ENCODE data around the gene PEPD. TPM values are rescaled to one million over a fixed set of nuclear protein-coding genes. Genes with fewer than 3 reads are reported as not detected.

The PEPD gene
- total and polyA plus RNA-seq, 2 donors (not counting 3 experiments of a cell fraction or from before 2014, with no cell fraction given), result 73.7 to 126 TPM

- H3K4me1 ChIP-seq (ENCODE audit: control insufficient read depth, extremely low read depth, insufficient read depth, low read length), result peaks cover 19% of the 10 kb centered on the region
- FAIRE-seq (no peak), DNase-seq (ENCODE audit: low read depth, low spot score) (no peak)
- dilution Hi-C loops (cut with MboI; ENCODE audit: extremely low pct_ligation_motif_present, low sequenced_read_pairs), result no loop called here
- CTCF ChIA-PET, result interaction anchor here (1.4 to 3.6 kb wide), 4 partner anchors 9 to 158 kb away, joined by 6 to 17 read pairs (median 10); no protein-coding TSS in a partner anchor
- H3K27ac ChIP-seq (ENCODE audit: insufficient read depth, low read depth, low read length), result no peak overlapping the region
- no peaks in the 10 kb centered on the region for H4K20me1 ChIP-seq (replicated peaks; ENCODE audit: control insufficient read depth, extremely low read depth, insufficient read depth, low read length)
- no peaks in the 10 kb centered on the region for H3K79me2 ChIP-seq (ENCODE audit: control insufficient read depth, insufficient read depth, low read length)
- no peaks in the 10 kb centered on the region for H3K9me3 ChIP-seq (replicated peaks; ENCODE audit: control insufficient read depth, insufficient read depth, low read length)
- no peaks in the 10 kb centered on the region for H3K36me3 ChIP-seq (ENCODE audit: control insufficient read depth in 2 of 2, extremely low read depth in 1 of 2, insufficient read depth in 2 of 2, low read length in 2 of 2)
- no peak overlapping the region for H2AFZ ChIP-seq (ENCODE audit: low read depth, low read length)
- H3K9ac ChIP-seq (replicated peaks; ENCODE audit: extremely low read depth, insufficient read depth, low read length), result no peak overlapping the region
- H3K9me1 ChIP-seq (replicated peaks; ENCODE audit: control insufficient read depth, extremely low read depth, insufficient read depth, low read length), result no peaks in the 10 kb centered on the region
- BruUV-seq (replicated peaks), result no TSS peak
- POLR2A ChIA-PET, result no interaction called here
- no peak overlapping the region for H3K4me3 ChIP-seq (replicated peaks in 1 of 3; ENCODE audit: insufficient read depth in 1 of 3, low read depth in 1 of 3, low read length in 3 of 3)
- TF ChIP-seq JUN (IDR thresholded peaks at IDR 0.05; ENCODE audit: borderline replicate concordance, insufficient read depth, insufficient read length, low read depth), result no peak
- no peak for TF ChIP-seq GATA2 (IDR thresholded peaks at IDR 0.05; ENCODE audit: insufficient read depth, insufficient read length, low read depth, low read length)
- TF ChIP-seq POLR2AphosphoS5 (IDR thresholded peaks at IDR 0.05; ENCODE audit: insufficient read depth, low read depth, low read length), result no peak
- no peak for TF ChIP-seq POLR2A (IDR thresholded peaks at IDR 0.05; ENCODE audit: low read depth, low read length)
- TF ChIP-seq MAX (IDR thresholded peaks at IDR 0.05; ENCODE audit: insufficient read depth, insufficient read length), result no peak
- TF ChIP-seq EZH2 (IDR thresholded peaks at IDR 0.05; ENCODE audit: borderline replicate concordance, low read depth, low read length, severe bottlenecking), result no peak
- no peak for TF ChIP-seq FOS (IDR thresholded peaks at IDR 0.05; ENCODE audit: borderline replicate concordance, insufficient read depth, low read length)
- TF ChIP-seq CTCF (IDR thresholded peaks at IDR 0.05; ENCODE audit: extremely low read depth in 1 of 2, insufficient read depth in 1 of 2, low read depth in 1 of 2, low read length in 2 of 2), result no peak
- TF ChIP-seq MYC (IDR thresholded peaks at IDR 0.05; ENCODE audit: low read depth, low read length), result no peak
- H3K4me2 ChIP-seq (ENCODE audit: insufficient read depth, low read length), result no peak overlapping the region
- intact Hi-C loops (cut with micrococcal nuclease), result loop anchor here (2.0 kb wide), 1 partner anchor 17 kb away; no protein-coding TSS in a partner anchor
- no peaks in the 10 kb centered on the region for H3K27me3 ChIP-seq (ENCODE audit: control insufficient read depth in 2 of 2, insufficient read depth in 2 of 2, low read length in 2 of 2)
Measured at GRCh38 chr19:33393286-33394005, 128.1 kb downstream of the PEPD start.
